Measurements from ENCODE around the gene LRRC3. TPM values are rescaled to one million over a fixed set of nuclear protein-coding genes. Genes with fewer than 3 reads are reported as not detected.

LRRC3 gene
- total RNA-seq, 1 donor from 2014 or later, result 4.0 TPM

Other genes with a start within 250 kb of the LRRC3 start
- gene ICOSLG, start 214.6 kb upstream of the LRRC3 start, total RNA-seq, result 9.6 and 10.5 TPM in 2 replicates
- gene DNMT3L, start 193.6 kb upstream of the LRRC3 start, total RNA-seq, result not detected in 2 replicates
- gene AIRE, start 169.6 kb upstream of the LRRC3 start, total RNA-seq, result not detected in 2 replicates
- gene PFKL, start 155.5 kb upstream of the LRRC3 start, total RNA-seq, result 138 and 143 TPM in 2 replicates
- 23.0 and 23.4 TPM in 2 replicates for gene CFAP410, start 116.1 kb upstream of the LRRC3 start, total RNA-seq
- not detected in 2 replicates for gene TRPM2, start 101.9 kb upstream of the LRRC3 start, total RNA-seq
- not detected in 2 replicates for gene KRTAP10-1, start 84.7 kb downstream of the LRRC3 start, total RNA-seq
- not detected in 2 replicates for gene KRTAP10-2, start 96.0 kb downstream of the LRRC3 start, total RNA-seq
- not detected in 2 replicates for gene KRTAP10-3, start 103.3 kb downstream of the LRRC3 start, total RNA-seq
- not detected in 2 replicates for gene KRTAP10-4, start 118.2 kb downstream of the LRRC3 start, total RNA-seq
- gene KRTAP10-5, start 125.1 kb downstream of the LRRC3 start, total RNA-seq, result not detected in 2 replicates
- gene KRTAP10-6, start 137.0 kb downstream of the LRRC3 start, total RNA-seq, result not detected in 2 replicates
- gene KRTAP10-7, start 145.1 kb downstream of the LRRC3 start, total RNA-seq, result not detected in 2 replicates
- gene KRTAP10-8, start 156.6 kb downstream of the LRRC3 start, total RNA-seq, result not detected in 2 replicates
- gene KRTAP10-9, start 171.6 kb downstream of the LRRC3 start, total RNA-seq, result not detected in 2 replicates
- gene KRTAP10-10, start 181.8 kb downstream of the LRRC3 start, total RNA-seq, result not detected in 2 replicates
- not detected in 2 replicates for gene KRTAP10-11, start 190.9 kb downstream of the LRRC3 start, total RNA-seq
- not detected in 2 replicates for gene KRTAP12-4, start 199.1 kb downstream of the LRRC3 start, total RNA-seq
- gene KRTAP12-3, start 202.4 kb downstream of the LRRC3 start, total RNA-seq, result not detected in 2 replicates
- gene KRTAP12-2, start 211.4 kb downstream of the LRRC3 start, total RNA-seq, result not detected in 2 replicates
- not detected in 2 replicates for gene KRTAP12-1, start 226.7 kb downstream of the LRRC3 start, total RNA-seq
- not detected in 2 replicates for gene KRTAP10-12, start 241.7 kb downstream of the LRRC3 start, total RNA-seq